Large intestine (tissue), 3 donors: Measurements from ENCODE around the gene CENPP. TPM values are rescaled to one million over a fixed set of nuclear protein-coding genes. Genes with fewer than 3 reads are reported as not detected.

Experiments used
- DNase-seq, 2 donors: peaks; one replicate each; pipeline versions ENCODE4 v3.0.0 to v3.0.0-alpha.2; 2013
- H3K27ac ChIP-seq: one replicate; pipeline ENCODE4 v1.5.1; 2013; ENCODE audit warnings: low read length
- H3K27me3 ChIP-seq: 2 replicates; pipeline ENCODE4 v1.6.1; 2013; ENCODE audit warnings: low read length; ENCODE audit not compliant: control insufficient read depth, insufficient read depth
- H3K36me3 ChIP-seq: 2 replicates; pipeline ENCODE4 v1.6.1; 2013; ENCODE audit warnings: low read length; ENCODE audit not compliant: control insufficient read depth, insufficient read depth
- H3K4me1 ChIP-seq: one replicate; pipeline ENCODE4 v1.6.1; 2013; ENCODE audit warnings: low read length; ENCODE audit not compliant: control insufficient read depth, insufficient read depth
- H3K4me3 ChIP-seq: one replicate; pipeline ENCODE4 v1.5.1; 2013; ENCODE audit warnings: low read length
- H3K9me3 ChIP-seq: one replicate; pipeline ENCODE4 v1.6.1; 2013; ENCODE audit warnings: mild to moderate bottlenecking, low read depth, low read length, moderate library complexity; ENCODE audit not compliant: control insufficient read depth
- WGBS: methylation state at CpG from one replicate; pipeline ENCODE4 v1.1.5; 2013; ENCODE audit warnings: low lambda C conversion rate; ENCODE audit not compliant: insufficient coverage; 5-methylcytosine and 5-hydroxymethylcytosine counted together
- polyA plus RNA-seq: library from polyadenylated mRNA; unstranded; fragments of 120-200 nt; gene quantifications from one replicate; pipeline ENCODE4 v1.2.1, GENCODE V29; 2013

The CENPP gene
- polyA plus RNA-seq, 1 donor = 2.8 TPM

- H3K9me3 ChIP-seq = no peaks in the 10 kb centered on the region
- DNase-seq = no peak
- peaks cover 8% of the 10 kb centered on the region for H3K4me1 ChIP-seq
- 100% methylated on average over 1 of the region's 2 CpGs for WGBS
- no peaks in the 10 kb centered on the region for H3K36me3 ChIP-seq
- no peak overlapping the region for H3K27ac ChIP-seq
- no peak overlapping the region for H3K4me3 ChIP-seq
- no peaks in the 10 kb centered on the region for H3K27me3 ChIP-seq
Measured at GRCh38 chr9:92503156-92503555, 177.4 kb downstream of the CENPP start.

- H3K36me3 ChIP-seq = no peaks in the 10 kb centered on the region
- H3K4me3 ChIP-seq = no peak overlapping the region
- DNase-seq = no peak
- H3K9me3 ChIP-seq = no peaks in the 10 kb centered on the region
- no peaks in the 10 kb centered on the region for H3K27me3 ChIP-seq
- H3K4me1 ChIP-seq = peaks cover 11% of the 10 kb centered on the region
- no peak overlapping the region for H3K27ac ChIP-seq
- WGBS = no CpG with 5 or more reads among the region's 2 CpGs
Measured at GRCh38 chr9:92504881-92505280, 179.1 kb downstream of the CENPP start.

- Histone ChIP-seq H3K36me3 (no peaks in the 10 kb centered on the region), H3K27ac (peak overlapping the region; percentile 9), H3K9me3 (no peaks in the 10 kb centered on the region), H3K4me3 (no peak overlapping the region), H3K27me3 (no peaks in the 10 kb centered on the region), H3K4me1 (peaks cover 11% of the 10 kb centered on the region)
- 96% methylated on average over 3 of the region's 3 CpGs for WGBS
- DNase-seq = peak in 1 of 2 donors; percentile 15
Measured at GRCh38 chr9:92506184-92506857, 180.6 kb downstream of the CENPP start.

- H3K4me1 ChIP-seq = peaks cover 11% of the 10 kb centered on the region
- DNase-seq = no peak
Measured at GRCh38 chr9:92507005-92507404, 181.3 kb downstream of the CENPP start.

GRCh38 chr9:92507496-92507895, 181.7 kb downstream of the CENPP start:
- Histone ChIP-seq H3K9me3 (no peaks in the 10 kb centered on the region), H3K4me1 (peaks cover 11% of the 10 kb centered on the region), H3K27ac (no peak overlapping the region), H3K36me3 (no peaks in the 10 kb centered on the region), H3K4me3 (no peak overlapping the region), H3K27me3 (no peaks in the 10 kb centered on the region)
- 48% methylated on average over 2 of the region's 4 CpGs for WGBS
- DNase-seq = peak; percentile 30 to 52

More at GRCh38 chr9:92507005-92507404, 181.3 kb downstream of the CENPP start:
- no peak overlapping the region for H3K4me3 ChIP-seq
- no peaks in the 10 kb centered on the region for H3K27me3 ChIP-seq
- H3K27ac ChIP-seq = no peak overlapping the region
- WGBS = no CpG with 5 or more reads among the region's 2 CpGs
- H3K36me3 ChIP-seq = no peaks in the 10 kb centered on the region
- no peaks in the 10 kb centered on the region for H3K9me3 ChIP-seq

GRCh38 chr9:92508018-92508820, 182.5 kb downstream of the CENPP start:
- H3K4me1 ChIP-seq = peaks cover 16% of the 10 kb centered on the region
- no peak overlapping the region for H3K27ac ChIP-seq

GRCh38 chr9:92509050-92509449, 183.3 kb downstream of the CENPP start:
- H3K27ac ChIP-seq = no peak overlapping the region
- H3K4me3 ChIP-seq = no peak overlapping the region
- WGBS = no CpG with 5 or more reads among the region's 5 CpGs
- no peaks in the 10 kb centered on the region for H3K27me3 ChIP-seq
- H3K36me3 ChIP-seq = no peaks in the 10 kb centered on the region
- DNase-seq = no peak
- peaks cover 19% of the 10 kb centered on the region for H3K4me1 ChIP-seq
- no peaks in the 10 kb centered on the region for H3K9me3 ChIP-seq

More at GRCh38 chr9:92508018-92508820, 182.5 kb downstream of the CENPP start:
- no peak overlapping the region for H3K4me3 ChIP-seq
- H3K9me3 ChIP-seq = no peaks in the 10 kb centered on the region
- no CpG with 5 or more reads among the region's 10 CpGs for WGBS
- DNase-seq = peak in 1 of 2 donors; percentile 25
- no peaks in the 10 kb centered on the region for H3K36me3 ChIP-seq
- H3K27me3 ChIP-seq = no peaks in the 10 kb centered on the region

- H3K27me3 ChIP-seq = no peaks in the 10 kb centered on the region
- no peak overlapping the region for H3K27ac ChIP-seq
- H3K4me3 ChIP-seq = no peak overlapping the region
- no peaks in the 10 kb centered on the region for H3K36me3 ChIP-seq
- H3K4me1 ChIP-seq = peaks cover 19% of the 10 kb centered on the region
- no peak for DNase-seq
- H3K9me3 ChIP-seq = no peaks in the 10 kb centered on the region
Measured at GRCh38 chr9:92510747-92511146, 185.0 kb downstream of the CENPP start.

GRCh38 chr9:92512622-92513021, 186.9 kb downstream of the CENPP start:
- H3K4me1 ChIP-seq = peaks cover 16% of the 10 kb centered on the region
- no peak overlapping the region for H3K4me3 ChIP-seq
- DNase-seq = peak; percentile 29 to 49
- no CpG with 5 or more reads among the region's 3 CpGs for WGBS
- H3K27ac ChIP-seq = no peak overlapping the region
- no peaks in the 10 kb centered on the region for H3K9me3 ChIP-seq
- H3K27me3 ChIP-seq = no peaks in the 10 kb centered on the region
- no peaks in the 10 kb centered on the region for H3K36me3 ChIP-seq

GRCh38 chr9:92513349-92513748, 187.6 kb downstream of the CENPP start:
- 67% methylated on average over 1 of the region's 3 CpGs for WGBS
- no peaks in the 10 kb centered on the region for H3K36me3 ChIP-seq
- H3K4me1 ChIP-seq = peaks cover 9% of the 10 kb centered on the region
- no peak overlapping the region for H3K4me3 ChIP-seq
- no peak overlapping the region for H3K27ac ChIP-seq
- no peaks in the 10 kb centered on the region for H3K9me3 ChIP-seq
- no peak for DNase-seq
- H3K27me3 ChIP-seq = no peaks in the 10 kb centered on the region
